Keratinocyte (primary cell): ENCODE results near the gene KCNJ6. TPM values are rescaled to one million over a fixed set of nuclear protein-coding genes. Genes with fewer than 3 reads are reported as not detected.

Experiments
- DNase-seq: peaks from one replicate; pipeline ENCODE4 v3.0.0-alpha.2; 2011; ENCODE audit warnings: low read depth, missing footprints, low spot score
- FAIRE-seq: peaks from 2 replicates; lab custom pipeline; 2011; peaks lifted over from hg19 to GRCh38; lab: Jason Lieb, UNC
- H2AFZ ChIP-seq: 2 replicates; pipeline ENCODE4 v1.6.0; 2012; ENCODE audit warnings: low read length, control low read depth, inconsistent platforms; ENCODE audit not compliant: control insufficient read depth
- H3K27ac ChIP-seq: 2 replicates; pipeline ENCODE4 v1.5.1; 2011; ENCODE audit warnings: low read length; ENCODE audit not compliant: control insufficient read depth, insufficient read depth
- H3K27me3 ChIP-seq: 3 replicates; pipeline ENCODE4 v1.6.0; 2011; ENCODE audit warnings: low read length; ENCODE audit not compliant: control insufficient read depth, insufficient read depth; ENCODE audit errors: extremely low read depth
- H3K36me3 ChIP-seq, 2 experiments: 2 replicates in 1 of 2; 3 replicates in 1 of 2; pipeline ENCODE4 v1.5.1; 2011; ENCODE audit warnings: low read length in 2 of 2, mild to moderate bottlenecking in 1 of 2; ENCODE audit not compliant: control insufficient read depth in 2 of 2, insufficient read depth in 2 of 2; ENCODE audit errors: extremely low read depth in 1 of 2
- H3K4me1 ChIP-seq: 3 replicates; pipeline ENCODE4 v1.5.1; 2011; ENCODE audit warnings: low read length; ENCODE audit not compliant: control insufficient read depth, insufficient read depth; ENCODE audit errors: extremely low read depth
- H3K4me2 ChIP-seq: 3 replicates; pipeline ENCODE4 v1.6.0; 2011; ENCODE audit warnings: low read depth, low read length; ENCODE audit not compliant: control insufficient read depth, insufficient read depth; ENCODE audit errors: extremely low read depth
- H3K4me3 ChIP-seq, 3 experiments: fragments of 200-600 bp in 1 of 3; sonication (generic) in 1 of 3; 2 replicates in 2 of 3; 3 replicates in 1 of 3; pipeline ENCODE4 v1.5.1; 2011 to 2016; ENCODE audit warnings: low read length in 3 of 3, mild to moderate bottlenecking in 3 of 3, control low read depth in 2 of 3, inconsistent platforms in 1 of 3, low read depth in 1 of 3, mixed read lengths in 1 of 3, mixed run types in 1 of 3, moderate library complexity in 1 of 3; ENCODE audit not compliant: control insufficient read depth in 2 of 3, insufficient read depth in 2 of 3; ENCODE audit errors: extremely low read depth in 1 of 3
- H3K79me2 ChIP-seq: 2 replicates; pipeline ENCODE4 v1.6.0; 2012; ENCODE audit warnings: low read length; ENCODE audit not compliant: control insufficient read depth, insufficient read depth
- H3K9ac ChIP-seq: 3 replicates; pipeline ENCODE4 v1.6.0; 2011; ENCODE audit warnings: low read length; ENCODE audit not compliant: control insufficient read depth, insufficient read depth; ENCODE audit errors: extremely low read depth
- H3K9me1 ChIP-seq: 3 replicates; pipeline ENCODE4 v1.6.0; 2011; ENCODE audit warnings: low read length; ENCODE audit not compliant: control insufficient read depth, insufficient read depth; ENCODE audit errors: extremely low read depth
- H3K9me3 ChIP-seq: 2 replicates; pipeline ENCODE4 v1.5.1; 2012; ENCODE audit warnings: low read depth, low read length; ENCODE audit not compliant: control insufficient read depth
- H4K20me1 ChIP-seq: 3 replicates; pipeline ENCODE4 v1.6.0; 2011; ENCODE audit warnings: low read length; ENCODE audit not compliant: control insufficient read depth, insufficient read depth; ENCODE audit errors: extremely low read depth
- CTCF ChIP-seq, 3 experiments: IDR thresholded peaks in 1 of 3; conservative IDR thresholded peaks in 1 of 3; optimal IDR thresholded peaks in 1 of 3; 2 replicates in 2 of 3; 3 replicates in 1 of 3; pipeline versions ENCODE3 to v1.5.1; 2011; ENCODE audit warnings: low read length in 3 of 3, mild to moderate bottlenecking in 3 of 3, moderate library complexity in 2 of 3, control low read depth in 1 of 3, inconsistent platforms in 1 of 3; ENCODE audit not compliant: insufficient read depth in 2 of 3; ENCODE audit errors: extremely low read depth in 1 of 3
- EZH2 ChIP-seq: IDR thresholded peaks from one replicate; pipeline ENCODE4 v1.6.1; 2012; ENCODE audit warnings: inconsistent platforms, mild to moderate bottlenecking, low read length, moderate library complexity
- dilution Hi-C: fragments of 300-500 bp; cut with MboI; formaldehyde crosslinking; loops from one replicate; pipeline ENCODE4 v1.7.0; 2020; ENCODE audit warnings: low sequenced_read_pairs; ENCODE audit not compliant: extremely low pct_ligation_motif_present
- polyA plus RNA-seq, 5 experiments: library from polyadenylated mRNA; depleted of rRNA in 3 of 5; stranded (reverse) in 3 of 5; stranded (forward) in 1 of 5; unstranded in 1 of 5; fragments of >200 nt; gene quantifications; 1 replicate in 1 of 5; 2 replicates in 3 of 5; 3 replicates in 1 of 5; pipeline versions ENCODE4 v1.2.1 to v1.2.3, GENCODE V29; 2011 to 2012; ENCODE audit warnings: missing spikeins in 2 of 5, low read depth in 1 of 5, low replicate concordance in 1 of 5

KCNJ6 gene
- polyA plus RNA-seq, 1 donor (not counting 4 experiments of a cell fraction or from before 2014, with no cell fraction given): not detected

- Histone ChIP-seq H3K9me3 (no peaks in the 10 kb centered on the region), H4K20me1 (no peaks in the 10 kb centered on the region), H3K27ac (no peak overlapping the region), H3K36me3 (no peaks in the 10 kb centered on the region), H3K27me3 (no peaks in the 10 kb centered on the region), H3K4me2 (peak overlapping the region; percentile 6), H3K9me1 (peaks cover 2% of the 10 kb centered on the region), H2AFZ (no peak overlapping the region), H3K4me1 (peaks cover 29% of the 10 kb centered on the region), H3K79me2 (no peaks in the 10 kb centered on the region), H3K9ac (no peak overlapping the region), H3K4me3 (no peak overlapping the region)
- FAIRE-seq (peak; percentile 52), DNase-seq (no peak)
- dilution Hi-C loops: no loop called here
- TF ChIP-seq CTCF (optimal IDR thresholded peaks at IDR 0.05 in 1 of 3, IDR thresholded peaks at IDR 0.05 in 1 of 3, conservative IDR thresholded peaks at IDR 0.05 in 1 of 3; ENCODE audit: extremely low read depth in 1 of 3, insufficient read depth in 2 of 3, low read length in 3 of 3): no peak
Measured at GRCh38 chr21:37876561-37876960, 39.7 kb downstream of the KCNJ6 start.

GRCh38 chr21:37874904-37875780 lies 41.1 kb downstream of the KCNJ6 start:
- Histone ChIP-seq H3K27me3 (no peaks in the 10 kb centered on the region), H3K9me3 (no peaks in the 10 kb centered on the region), H4K20me1 (no peaks in the 10 kb centered on the region), H3K4me3 (no peak overlapping the region), H2AFZ (no peak overlapping the region), H3K27ac (no peak overlapping the region), H3K9me1 (peaks cover 2% of the 10 kb centered on the region), H3K9ac (no peak overlapping the region), H3K36me3 (no peaks in the 10 kb centered on the region), H3K79me2 (no peaks in the 10 kb centered on the region), H3K4me1 (peaks cover 37% of the 10 kb centered on the region), H3K4me2 (no peak overlapping the region)
- TF ChIP-seq EZH2 (no peak), CTCF (optimal IDR thresholded peaks at IDR 0.05 in 1 of 3, IDR thresholded peaks at IDR 0.05 in 1 of 3, conservative IDR thresholded peaks at IDR 0.05 in 1 of 3; ENCODE audit: extremely low read depth in 1 of 3, insufficient read depth in 2 of 3, low read length in 3 of 3) (no peak)
- FAIRE-seq (no peak), DNase-seq (no peak)
- dilution Hi-C loops: no loop called here
